Measurements from ENCODE around the gene FLT1.

The FLT1 gene

GRCh38 chr13:28379371-28380083 is 115.4 kb downstream of the FLT1 start:
- no peak for DNase-seq

GRCh38 chr13:28376604-28377003 is 118.3 kb downstream of the FLT1 start:
- no peak for DNase-seq

DNA sequence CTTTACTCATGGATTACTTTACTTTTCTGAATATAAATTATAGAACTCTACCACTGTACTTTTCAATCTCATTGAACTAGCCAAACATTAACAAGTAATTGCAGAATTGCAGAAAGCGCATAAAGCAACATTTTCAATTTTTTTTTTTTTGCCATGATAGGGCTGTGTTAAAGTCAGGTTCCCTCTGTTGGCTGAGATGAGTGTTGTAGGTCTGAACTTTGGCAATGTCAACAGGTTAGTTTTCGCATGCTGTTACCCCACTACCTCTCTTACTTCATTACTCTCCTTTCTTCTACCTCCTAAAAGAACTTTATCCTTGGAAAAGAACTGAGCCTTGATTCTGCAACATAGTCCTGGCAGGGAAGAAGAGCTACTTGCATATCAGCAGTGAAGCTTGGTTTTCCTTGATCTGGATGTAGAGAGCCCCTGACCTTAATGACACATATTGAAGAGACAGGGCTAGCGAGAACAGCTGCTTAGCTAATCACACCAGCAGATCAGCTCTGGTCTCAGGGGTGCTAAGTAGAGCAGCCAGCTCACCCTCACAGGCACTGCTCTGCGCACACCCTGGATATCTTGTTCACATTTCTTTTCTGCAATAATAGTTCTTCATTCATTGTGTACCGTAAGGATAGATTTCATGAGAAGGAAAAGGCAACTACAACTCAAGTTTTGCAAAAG is 119.5 kb downstream of the FLT1 start:
- no peak for DNase-seq

DNA sequence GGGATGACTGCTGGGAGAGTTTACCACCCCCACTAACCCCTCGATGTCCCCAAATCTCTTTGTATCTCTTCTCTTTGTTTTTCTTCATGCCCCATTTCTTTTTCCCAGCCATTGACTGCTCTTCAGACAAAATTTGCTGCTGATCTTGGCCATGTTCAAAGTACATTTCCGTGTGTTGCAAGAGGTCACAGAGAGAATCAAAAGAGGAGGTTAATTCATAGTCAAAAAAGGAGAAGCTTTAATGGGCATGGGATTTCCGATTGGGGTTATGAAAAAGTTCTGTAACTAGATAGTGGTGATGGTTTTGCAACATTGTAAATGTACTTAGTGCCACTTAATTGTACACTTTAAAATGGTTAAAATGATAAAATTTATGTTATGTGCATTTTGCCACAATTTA is 121.1 kb downstream of the FLT1 start:
- no peak for DNase-seq

GRCh38 chr13:28370448-28370847 is 124.5 kb downstream of the FLT1 start:
- DNase-seq: no peak

GRCh38 chr13:28358708-28359107 is 136.2 kb downstream of the FLT1 start:
- no peak for DNase-seq

DNA sequence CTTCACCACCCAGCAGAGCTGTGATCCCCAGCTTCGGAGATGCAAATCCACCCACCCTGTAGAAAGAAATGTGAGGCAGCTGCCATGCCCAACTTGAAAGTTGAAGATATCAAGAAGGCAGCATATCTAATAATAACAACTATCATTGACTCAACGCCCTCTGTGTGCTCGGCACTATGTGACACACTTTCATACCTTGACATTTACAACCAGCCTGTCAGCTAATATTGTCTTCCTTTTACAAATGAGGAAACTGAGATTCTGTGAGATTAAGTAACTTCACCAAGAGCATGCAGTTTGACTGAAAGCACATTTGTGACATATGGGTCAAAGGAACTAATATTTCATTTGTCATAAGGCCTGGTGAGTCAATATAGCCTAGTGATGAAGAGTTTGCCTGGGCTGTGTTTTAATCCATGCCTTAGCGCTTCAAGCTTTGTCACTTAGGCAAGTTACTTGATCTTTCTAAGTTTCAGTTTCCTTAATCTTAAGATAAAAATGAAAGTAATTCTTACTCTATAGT is 137.0 kb downstream of the FLT1 start:
- no peak for DNase-seq

DNA sequence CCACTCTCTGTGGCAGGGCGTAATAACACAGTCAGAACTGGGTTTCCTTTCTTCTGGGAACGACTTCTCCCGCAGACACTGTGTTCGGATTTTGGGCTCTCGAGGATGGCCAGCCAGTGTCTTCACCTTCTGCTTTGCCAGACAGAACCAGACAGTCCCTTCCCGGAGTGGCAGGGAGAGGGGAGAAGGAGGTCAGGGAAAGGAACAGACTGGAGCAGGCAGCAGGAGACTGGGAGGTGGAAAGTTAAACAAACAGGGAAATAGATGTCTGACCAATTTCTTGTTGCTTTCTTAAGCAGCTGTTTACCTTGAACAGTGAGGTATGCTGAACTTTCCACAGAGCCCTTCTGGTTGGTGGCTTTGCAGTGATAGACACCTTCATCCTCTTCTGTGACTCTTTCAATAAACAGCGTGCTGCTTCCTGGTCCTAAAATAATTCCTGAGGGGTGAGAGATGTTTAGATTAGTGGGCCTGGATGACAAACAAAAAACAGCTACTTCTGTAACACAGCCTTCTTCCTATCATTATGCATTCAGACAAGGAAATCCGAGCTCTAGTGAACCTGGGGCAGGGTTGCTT is 137.6 kb downstream of the FLT1 start:
- no peak for DNase-seq

DNA sequence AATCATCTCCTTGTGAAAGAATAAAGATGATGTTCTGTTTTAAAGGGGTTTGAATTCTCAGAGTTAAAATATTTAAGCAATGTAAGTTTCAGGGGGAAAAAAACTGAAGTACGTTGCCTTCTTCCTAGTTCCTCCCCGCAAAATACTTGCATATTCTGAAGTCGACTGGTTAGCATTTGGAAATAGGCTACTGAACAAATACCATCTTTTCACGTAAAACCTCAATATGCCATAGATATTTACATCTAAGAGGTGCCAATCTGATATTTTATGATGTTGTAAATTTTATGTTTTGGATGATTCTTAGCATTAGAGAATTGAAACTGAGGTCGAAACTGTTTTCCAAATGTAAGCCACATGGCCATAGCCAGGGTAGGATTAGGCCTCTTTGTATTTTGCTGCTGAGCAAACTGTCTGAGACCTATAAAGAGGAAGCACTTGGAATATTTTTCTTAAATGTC is 138.3 kb downstream of the FLT1 start:
- DNase-seq: no peak

- peak; percentile 8 for DNase-seq
Measured at GRCh38 chr13:28355822-28356371, 139.0 kb downstream of the FLT1 start.

- DNase-seq: no peak
Measured at GRCh38 chr13:28355046-28355821, 139.7 kb downstream of the FLT1 start.

DNA sequence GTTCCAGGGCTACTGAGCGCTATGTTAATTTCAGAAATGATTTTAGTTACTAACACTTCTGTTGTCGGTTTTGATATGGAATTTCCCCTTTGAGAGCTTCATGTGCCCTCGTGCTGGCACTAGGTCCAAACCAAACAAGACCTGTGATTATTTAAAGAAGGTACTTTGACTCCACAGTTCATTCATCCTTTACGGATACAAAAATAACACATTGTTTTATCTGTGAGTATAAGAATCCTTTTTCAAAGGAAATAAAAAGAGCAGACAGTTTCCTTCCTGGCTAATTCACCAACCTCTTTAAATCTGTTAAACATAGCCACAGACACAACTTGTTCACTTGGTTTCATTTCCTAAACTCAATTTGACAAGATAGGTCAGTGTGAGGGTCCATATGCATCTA is 141.2 kb downstream of the FLT1 start:
- no peak for DNase-seq

GRCh38 chr13:28349907-28350654 is 144.8 kb downstream of the FLT1 start:
- no peak for DNase-seq

DNA sequence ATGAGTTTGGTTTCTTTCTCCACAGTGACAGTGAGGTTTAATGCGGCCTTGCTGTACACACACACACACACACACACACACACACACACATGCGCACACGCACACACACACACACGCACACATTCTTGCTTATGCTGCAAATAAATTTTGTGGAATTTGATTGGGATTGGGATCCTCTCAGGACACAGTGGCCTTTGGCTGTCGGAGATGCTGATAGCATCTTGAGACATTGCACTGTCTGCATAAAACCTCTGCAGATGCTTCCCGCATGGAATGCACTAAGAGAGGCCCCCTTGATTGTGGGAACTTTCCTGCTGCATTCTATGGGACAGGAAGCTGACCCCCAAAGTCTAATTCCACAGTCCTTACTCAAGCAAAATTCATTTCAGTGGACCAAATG is 145.6 kb downstream of the FLT1 start:
- no peak for DNase-seq

DNA sequence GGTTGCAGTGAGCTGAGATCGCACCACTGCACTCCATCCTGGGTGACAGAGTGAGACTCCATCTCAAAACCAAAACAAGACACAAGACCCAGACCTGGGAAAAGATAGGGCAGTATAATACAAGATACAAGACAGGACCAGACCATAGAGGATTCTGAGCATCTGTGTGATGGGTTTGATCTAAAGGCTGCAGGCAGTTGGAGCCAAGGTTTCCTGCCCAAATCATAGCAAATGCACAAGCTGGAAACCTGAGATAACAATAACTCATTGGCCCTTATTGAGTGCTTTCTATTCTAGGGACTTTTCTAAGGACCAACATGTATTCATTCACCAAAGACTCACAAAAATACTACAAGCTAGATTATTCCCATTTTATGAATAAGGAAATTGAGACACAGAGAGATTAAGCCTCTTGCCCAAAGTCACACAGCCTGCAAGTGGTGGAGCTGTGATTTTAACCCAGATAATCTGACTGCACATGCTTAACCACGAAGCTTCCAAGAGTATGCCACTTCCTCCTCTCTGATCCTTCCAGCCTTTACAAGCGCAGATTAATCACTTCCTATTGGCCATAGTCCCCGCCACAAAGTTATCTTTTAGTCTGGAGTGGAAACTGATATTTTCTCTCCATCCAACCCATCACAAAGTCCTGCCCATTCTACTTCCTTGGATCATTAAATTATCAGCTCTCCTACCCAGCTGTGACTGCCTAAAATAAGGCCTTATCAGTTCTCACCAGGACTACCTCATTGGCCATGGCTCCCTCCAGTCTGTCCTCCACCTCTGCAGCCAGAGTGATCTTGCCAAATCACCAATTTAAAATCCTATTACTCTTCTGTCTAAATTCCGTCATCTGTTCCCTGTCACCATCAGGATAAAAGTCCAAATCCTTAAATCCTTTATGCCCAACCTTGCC is 147.2 kb downstream of the FLT1 start:
- DNase-seq: no peak

- no peak for DNase-seq
Measured at GRCh38 chr13:28346154-28346553, 148.8 kb downstream of the FLT1 start.

- no peak for DNase-seq
Measured at GRCh38 chr13:28344163-28344562, 150.8 kb downstream of the FLT1 start.

GRCh38 chr13:28342251-28342650 is 152.7 kb downstream of the FLT1 start:
- no peak for DNase-seq

DNA sequence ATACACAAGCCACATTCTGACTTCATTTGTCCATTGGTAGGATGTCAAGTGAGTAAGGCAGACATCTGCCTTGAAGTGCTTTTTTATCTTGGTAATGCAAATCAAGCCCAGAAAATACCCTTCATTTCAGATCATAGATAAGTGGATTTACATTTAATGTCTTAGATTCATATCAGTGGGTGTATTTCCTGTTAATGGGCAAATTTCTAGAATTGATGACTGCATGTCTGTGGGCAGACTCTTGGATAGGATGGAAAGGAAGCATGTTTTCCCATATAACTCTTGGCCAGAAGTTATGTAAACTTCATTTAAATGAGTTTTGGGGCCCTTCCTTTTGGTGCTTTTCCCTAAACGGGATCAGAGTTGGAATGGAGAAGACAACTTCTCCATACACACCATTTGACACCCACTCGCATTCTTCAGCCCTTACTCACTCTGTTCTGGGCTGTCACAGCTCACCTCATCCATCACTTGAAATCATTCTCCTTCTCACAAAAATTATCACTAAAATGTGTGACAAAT is 154.6 kb downstream of the FLT1 start:
- no peak for DNase-seq

DNA sequence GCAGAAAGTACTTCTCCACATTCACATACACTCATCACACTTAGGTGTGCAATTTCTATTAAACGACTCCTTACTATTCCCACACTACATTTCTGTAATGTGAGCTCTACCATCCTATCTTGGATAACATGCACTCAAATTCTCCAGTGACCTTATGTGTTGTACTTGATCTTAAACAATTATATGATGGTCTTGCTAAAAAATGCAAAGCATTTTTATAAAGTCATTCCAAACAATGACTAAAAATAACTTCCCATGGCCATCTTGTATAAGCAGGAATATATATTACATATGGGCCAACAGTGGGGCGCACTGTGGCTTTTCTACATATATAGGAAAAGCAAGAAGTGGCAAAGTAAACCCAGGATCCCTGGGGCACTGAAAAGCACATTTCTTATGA is 155.5 kb downstream of the FLT1 start:
- no peak for DNase-seq

DNA sequence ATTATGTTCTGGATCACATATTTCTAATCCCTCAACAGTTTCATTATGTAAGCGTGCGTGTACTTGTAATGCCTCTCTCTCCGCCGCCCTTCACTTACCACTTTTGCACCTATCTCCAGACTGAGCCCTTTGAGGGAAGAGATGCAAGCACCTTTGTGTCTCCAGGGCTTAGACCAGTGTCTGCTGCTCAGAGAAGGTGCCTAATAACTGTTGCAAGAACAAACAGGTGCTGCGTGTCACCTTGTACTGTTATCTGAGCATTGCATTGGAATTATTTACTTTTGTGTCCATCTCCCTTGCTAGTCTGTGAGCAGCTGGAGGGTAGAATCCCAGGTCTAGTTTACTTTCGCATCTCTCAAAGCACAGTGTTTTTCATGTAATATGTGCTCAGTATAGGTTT is 156.2 kb downstream of the FLT1 start:
- DNase-seq: no peak
